GM18867 (cell line): ENCODE measurements around the gene HPSE2.
"Not testable (repeated sequence)": the region's sequence is repeated elsewhere in the genome, so short reads cannot be mapped to it uniquely, and the experiment has no call there.

Source experiments
- ATAC-seq: cut with Tn5 transposase; IDR thresholded peaks from one replicate; pipeline ENCODE4 v1.9.1; 2021; ENCODE audit warnings: mild to moderate bottlenecking, moderate library complexity; ENCODE audit not compliant: unreplicated experiment

The HPSE2 gene

DNA sequence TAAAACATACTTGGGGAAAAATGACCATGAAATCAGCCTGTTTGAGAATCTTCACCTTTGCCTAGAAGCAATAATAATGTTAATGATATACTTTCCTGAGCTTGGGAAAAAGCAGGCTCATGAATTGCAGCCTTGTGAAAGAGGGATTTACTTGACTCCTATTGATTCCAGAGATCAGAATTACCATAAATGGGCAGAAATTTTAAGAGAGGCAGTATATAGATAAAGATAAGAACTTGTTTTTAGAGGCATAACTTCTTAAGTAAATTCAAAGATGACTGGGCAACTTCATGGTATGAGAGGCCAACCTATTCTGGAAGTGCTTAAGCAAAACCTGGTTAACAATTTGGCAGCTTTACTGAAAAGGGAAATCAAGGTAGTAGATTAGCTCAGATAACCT, 225.4 kb downstream of the HPSE2 start:
- ATAC-seq, result no peak

DNA sequence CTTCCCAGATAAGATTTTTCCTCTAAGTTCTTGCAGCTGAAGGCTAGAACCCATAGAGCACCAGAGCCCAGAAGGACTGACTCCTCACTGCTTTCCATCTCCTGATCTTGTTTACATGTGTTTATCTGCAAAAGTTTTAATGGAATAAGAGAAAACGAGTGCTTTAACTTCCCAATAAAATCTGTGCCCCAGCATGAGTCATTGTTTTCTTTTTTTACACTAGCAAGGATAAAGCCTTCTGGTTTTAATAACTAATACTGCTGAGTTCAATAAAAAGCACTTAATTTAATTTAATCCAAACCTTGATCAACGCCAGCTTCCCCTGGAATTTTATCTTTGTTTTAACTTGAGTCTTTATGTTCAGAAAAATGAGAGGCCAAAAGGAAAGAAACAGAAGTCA, 227.6 kb downstream of the HPSE2 start:
- no peak for ATAC-seq

DNA sequence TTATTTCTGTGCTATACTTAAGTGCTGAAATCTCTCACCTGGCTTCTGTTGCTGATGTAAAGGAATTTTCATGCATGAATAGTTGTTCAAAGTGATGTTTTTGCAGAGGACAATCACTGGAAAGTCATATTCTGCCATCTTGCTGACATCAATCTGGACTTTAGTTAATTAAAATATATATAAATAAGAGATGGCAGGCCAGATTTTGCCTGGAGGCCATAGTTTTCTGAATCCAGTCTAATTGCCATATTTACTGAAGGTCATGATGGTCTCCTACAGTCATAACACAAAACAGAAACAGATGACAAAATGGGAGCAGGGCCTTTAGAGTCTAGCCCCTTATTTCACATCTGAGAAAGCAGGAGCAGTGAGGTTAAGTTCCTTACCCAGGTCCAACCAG, 228.2 kb downstream of the HPSE2 start:
- ATAC-seq, result no peak

DNA sequence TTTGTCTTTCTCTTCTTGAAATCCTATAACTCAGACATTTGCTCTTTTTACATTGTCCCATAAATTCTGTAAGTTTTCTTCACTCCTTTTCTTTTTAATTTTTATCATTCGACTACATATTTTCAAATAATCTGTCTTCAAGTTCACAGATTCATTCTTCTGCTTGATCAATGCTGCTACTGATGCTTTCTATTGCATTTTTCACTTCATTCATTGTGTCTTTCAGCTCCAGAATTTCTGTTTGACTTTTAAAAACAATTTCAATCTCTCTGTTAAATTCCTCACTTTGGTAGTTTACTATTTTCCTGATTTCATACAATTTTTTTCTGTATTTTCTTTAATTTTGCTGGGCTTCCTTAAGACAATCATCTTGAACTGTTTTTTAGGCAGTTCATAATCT, 230.4 kb downstream of the HPSE2 start:
- no peak for ATAC-seq

- ATAC-seq, result no peak
These were observed 230.9 kb downstream of the HPSE2 start for GRCh38 chr10:99004738-99005137.

- ATAC-seq, result no peak
These were observed 233.3 kb downstream of the HPSE2 start for GRCh38 chr10:99002392-99002791.

DNA sequence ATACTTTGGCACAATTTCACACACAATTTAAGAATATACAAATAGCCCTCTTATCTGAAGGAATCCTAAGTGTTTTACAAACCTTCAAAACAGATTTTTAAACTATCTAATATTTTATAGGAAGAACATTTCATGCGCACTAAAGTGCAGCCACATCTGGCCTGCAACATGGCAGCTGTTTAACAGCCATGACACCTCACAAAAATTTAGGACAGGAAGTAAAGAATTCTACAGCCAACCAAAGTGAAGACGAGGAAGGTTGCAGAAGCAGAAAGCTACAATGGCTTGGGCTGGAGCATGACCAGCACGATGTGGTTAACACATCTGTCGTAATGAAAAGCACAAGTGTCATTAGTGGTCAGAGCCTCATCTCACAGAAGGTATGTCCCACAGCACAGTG, 238.1 kb downstream of the HPSE2 start:
- no peak for ATAC-seq

GRCh38 chr10:98994030-98994429, 241.6 kb downstream of the HPSE2 start:
- no peak for ATAC-seq

GRCh38 chr10:98983751-98984150, 251.9 kb downstream of the HPSE2 start:
- not testable (repeated sequence) for ATAC-seq

DNA sequence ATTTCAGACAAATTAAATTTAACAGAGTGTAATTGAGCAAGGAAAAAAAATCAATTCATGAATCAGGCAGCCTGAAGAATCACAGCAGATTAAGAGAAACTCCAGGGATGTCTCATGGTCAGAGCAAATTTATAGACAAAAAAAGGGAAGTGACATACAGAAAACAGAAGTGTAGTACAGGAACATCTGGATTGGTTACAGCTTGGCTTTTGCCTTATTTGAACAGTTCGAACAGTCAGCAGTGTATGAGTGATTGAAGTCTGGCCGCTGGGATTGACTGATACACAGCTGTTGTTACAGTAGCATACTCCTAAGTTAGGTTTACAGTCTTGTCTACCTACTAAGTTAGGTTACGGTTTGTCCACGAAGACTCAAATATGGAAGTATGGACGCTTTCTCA, 255.3 kb downstream of the HPSE2 start:
- ATAC-seq, result no peak

DNA sequence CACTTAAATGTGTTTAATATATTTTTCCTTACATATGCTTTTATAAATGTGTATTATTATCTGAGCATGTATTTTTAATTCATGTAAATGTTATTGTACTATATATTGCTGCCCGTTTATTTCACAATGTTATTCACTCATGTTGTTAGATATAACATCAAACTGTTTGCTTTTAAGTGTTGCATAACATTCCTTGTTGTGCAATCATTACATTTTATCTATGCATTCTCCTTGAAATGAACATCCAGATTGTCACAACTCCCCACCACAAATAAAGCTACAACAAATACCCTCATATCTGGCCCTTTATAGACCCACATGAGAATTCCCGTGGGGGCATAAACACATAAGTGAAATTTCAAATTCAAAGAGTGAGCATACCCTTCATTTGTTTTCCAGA, 264.2 kb downstream of the HPSE2 start:
- ATAC-seq, result no peak

DNA sequence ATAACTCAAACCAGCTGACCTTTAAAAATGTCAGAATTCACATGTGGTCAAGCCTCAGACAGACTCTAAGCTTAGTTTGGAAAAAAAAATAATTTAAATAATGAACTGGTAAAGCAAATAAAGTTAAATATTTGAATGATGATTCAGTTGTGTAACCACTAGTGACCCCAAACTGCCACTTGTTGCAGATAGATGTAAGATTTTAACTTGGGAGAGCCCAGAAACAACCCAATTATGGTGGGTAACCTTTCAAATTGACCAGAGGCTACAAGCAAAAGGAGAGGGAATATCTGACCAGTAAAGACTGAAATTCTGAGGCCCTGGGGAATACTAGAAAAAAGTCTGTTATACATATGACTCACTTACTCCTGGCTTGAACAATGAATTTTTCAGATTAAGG, 268.1 kb downstream of the HPSE2 start:
- no peak for ATAC-seq

DNA sequence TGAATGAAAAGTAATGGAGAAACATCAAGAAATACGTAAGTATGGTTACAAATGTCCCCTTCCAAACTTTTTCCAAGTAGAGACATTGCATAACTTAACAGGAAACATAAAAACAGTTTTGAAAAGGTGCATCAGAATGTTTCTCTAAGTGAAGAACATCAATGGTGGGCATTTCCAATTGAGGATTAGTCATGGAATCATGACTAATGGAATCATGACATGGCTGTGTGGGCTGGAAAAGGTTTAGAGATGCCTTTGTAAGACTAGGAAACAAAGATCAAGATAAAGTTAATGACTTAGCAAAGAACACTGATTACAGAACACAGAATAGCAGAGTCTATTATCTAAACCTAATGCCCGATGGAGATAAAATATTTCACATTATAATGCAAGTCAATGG, 272.0 kb downstream of the HPSE2 start:
- no peak for ATAC-seq

DNA sequence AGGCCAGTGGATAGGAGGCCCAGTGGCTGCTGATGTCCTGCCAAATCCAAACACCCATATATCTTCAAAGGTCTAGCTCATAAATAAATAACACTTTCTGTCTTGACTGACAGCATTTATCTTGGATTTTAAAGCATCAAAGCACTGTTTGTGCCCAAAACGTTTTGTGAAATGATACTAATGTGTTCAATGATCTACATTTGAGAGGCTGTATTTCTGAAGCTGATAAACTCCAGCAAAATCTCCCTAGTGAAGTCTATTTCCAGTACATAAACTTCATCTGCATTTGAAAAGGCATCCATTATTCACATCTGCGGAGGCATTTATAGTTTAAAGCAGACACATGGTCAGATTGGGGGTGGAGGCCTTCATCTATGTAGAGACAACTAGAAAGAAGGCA, 276.3 kb downstream of the HPSE2 start:
- no peak for ATAC-seq

DNA sequence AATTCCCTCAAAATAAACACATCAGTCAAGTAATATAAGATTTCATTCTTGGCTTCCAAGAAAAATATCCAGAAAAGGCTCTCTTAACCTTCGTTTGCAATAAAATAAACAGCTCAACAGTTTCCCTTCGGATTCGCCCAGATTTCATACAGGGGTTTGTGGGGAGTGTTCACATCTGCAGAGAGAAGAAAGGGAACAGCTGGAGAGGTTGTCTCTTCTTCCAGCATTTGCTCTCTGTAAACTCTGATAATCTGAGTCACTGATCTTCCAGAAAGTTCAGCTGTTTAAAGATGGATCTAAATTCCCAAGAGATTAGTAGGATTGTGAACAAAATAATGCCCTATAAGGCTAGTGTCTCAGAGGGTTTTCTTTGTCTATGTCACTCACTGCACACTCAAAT, 277.9 kb downstream of the HPSE2 start:
- ATAC-seq, result no peak

DNA sequence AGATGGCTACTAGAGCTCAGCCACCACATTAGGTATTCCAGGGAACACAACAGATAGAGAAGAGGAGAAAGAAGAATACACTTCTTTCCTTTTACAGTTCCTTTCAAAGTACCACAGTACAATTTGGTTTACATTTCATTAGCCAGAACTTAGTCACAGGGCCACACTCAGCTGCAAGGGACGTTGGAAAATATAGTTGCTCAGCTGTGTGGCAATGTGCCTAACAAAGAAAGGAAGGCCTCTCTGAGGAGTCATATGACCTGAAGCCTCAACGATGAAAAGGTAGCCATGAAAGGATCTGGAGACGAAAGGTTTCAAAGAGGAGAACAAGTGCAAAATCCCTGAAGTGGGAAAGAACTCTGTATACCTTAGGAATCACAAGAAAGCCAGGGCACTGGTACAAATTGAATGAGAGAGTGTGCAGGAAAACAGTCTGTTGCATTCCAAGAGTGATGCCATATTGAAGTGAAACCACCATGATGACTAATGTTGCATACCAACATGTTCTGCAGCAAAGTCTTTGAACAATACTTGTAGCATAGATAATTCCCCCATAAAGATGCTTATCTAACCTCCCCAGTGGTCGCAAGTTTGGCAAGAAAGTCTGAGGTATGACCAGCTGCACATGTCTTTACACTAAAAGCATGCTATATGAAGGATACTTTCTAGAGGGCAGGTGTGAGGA, 278.9 kb downstream of the HPSE2 start:
- ATAC-seq, result no peak

DNA sequence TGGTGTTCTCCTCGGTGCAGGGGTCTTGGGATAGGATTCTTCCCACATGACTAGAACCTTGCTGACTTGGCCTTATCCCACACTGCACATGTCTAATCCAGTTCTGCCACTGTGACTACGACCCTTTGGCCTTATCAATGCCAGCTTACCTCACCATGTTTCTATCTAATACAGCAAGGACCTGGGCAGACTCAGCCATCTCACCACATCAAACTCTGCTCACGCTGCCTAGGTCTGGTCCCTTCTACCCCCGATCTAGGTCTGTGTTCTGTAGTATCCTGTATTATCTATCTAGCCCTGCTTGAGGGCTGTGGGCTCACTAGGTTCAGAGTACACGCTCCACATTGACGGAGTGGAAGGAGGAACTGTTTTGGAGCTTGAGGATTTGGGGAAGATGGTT, 282.4 kb downstream of the HPSE2 start:
- ATAC-seq, result no peak

DNA sequence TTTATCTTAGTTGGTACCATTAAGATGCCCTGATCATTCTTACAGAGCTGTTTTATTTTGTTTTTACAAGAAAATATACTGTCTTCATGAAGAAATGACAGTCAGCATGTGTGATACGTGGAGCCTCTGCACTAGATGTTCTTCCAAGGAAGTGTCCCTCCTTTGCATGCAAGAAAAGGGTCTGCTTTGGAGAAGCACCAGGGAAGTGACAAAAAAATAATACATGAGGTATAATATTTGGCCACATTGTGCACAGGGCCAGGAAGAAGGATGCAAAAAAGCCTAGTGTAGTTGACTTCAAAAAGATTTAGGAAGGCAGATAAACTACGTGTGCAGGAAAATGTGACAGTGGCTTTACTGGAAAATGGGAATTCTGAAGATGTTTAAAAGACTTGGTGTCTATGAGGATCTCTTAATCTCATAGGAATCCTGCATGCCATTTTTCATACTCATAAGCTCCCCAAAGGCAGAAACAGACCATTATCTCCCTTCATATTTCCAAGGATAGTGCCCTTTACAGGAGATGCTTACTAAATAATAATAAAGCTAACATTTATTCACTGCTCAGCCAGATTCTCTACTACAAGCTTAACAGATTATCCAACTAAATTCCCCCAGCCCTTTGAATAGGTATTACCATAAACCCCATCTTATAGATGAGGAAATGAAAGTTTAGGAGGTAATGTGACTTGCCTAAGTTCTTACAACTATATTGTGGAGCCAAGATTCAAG, 284.2 kb downstream of the HPSE2 start:
- no peak for ATAC-seq

- no peak for ATAC-seq
These were observed 285.5 kb downstream of the HPSE2 start for GRCh38 chr10:98950106-98950505.

DNA sequence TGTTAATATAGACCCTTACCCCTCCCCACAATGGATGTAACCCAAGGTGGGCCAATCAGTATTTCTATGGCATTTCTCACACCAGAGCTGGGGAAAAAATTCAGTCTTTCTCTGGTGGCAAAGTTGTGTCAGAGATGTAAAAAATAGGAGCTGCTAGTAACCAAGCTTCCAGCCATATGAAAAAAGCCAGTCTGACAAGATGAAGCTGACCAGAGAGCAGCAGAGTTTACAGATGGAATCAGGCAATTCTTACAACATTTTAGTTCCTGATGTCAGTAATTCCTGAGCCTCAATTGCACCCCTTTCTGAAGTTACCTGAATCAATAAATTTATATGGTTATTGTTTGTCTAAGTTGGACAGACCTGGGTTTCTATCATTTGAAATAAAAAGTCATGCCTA, 286.3 kb downstream of the HPSE2 start:
- ATAC-seq, result no peak

GRCh38 chr10:98943681-98944080, 292.0 kb downstream of the HPSE2 start:
- no peak for ATAC-seq

DNA sequence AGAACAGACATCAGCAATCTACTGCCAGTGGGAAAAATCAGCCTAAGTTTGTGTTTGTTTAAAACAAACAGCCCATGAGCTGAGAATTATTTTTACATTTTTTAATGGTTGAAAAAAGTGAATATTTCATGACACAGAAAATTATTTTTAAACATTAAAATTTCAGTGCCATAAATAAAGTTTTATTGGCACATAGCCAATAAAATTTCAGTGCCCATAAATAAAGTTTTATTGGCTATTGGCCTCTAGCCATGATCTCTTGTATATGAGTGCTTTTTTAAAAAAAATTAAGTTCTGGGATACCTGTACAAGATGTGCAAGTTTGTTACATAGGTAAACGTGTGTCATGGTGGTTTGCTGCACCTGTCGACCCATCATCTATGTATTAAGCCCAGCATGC, 305.9 kb downstream of the HPSE2 start:
- ATAC-seq, result no peak

DNA sequence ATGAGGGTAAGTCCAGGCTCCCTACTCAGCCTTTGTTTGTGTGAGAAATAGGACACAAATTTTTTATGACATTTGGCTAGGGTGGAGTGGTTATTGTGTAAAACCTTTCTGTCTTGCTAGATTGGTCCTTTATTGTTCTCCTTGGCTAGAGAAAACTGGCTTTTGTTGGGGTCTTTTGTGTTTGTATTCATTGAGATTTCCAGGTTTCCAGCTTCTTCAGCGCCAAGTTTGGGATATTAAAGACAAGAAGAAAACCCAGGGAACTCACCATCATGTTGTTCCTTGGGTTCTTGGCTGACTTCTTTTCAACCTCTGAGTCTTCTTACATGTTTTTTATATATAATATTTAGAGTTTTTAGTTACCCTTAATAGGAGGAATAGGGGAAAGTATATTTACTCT, 310.0 kb downstream of the HPSE2 start:
- ATAC-seq, result no peak
